NCI-H82 (cell line): ENCODE data around the gene EDN2.

ENCODE experiments used
- DNase-seq: peaks from one replicate; lab custom pipeline; 2025; lab: John Stamatoyannopoulos, UW

The EDN2 gene

GRCh38 chr1:41437011-41437355 is 47.5 kb downstream of the EDN2 start:
- DNase-seq: no peak

- DNase-seq: no peak
These were observed 48.0 kb downstream of the EDN2 start for GRCh38 chr1:41436281-41437010.

GRCh38 chr1:41435570-41436178 is 48.8 kb downstream of the EDN2 start:
- DNase-seq: peak; percentile 39

DNA sequence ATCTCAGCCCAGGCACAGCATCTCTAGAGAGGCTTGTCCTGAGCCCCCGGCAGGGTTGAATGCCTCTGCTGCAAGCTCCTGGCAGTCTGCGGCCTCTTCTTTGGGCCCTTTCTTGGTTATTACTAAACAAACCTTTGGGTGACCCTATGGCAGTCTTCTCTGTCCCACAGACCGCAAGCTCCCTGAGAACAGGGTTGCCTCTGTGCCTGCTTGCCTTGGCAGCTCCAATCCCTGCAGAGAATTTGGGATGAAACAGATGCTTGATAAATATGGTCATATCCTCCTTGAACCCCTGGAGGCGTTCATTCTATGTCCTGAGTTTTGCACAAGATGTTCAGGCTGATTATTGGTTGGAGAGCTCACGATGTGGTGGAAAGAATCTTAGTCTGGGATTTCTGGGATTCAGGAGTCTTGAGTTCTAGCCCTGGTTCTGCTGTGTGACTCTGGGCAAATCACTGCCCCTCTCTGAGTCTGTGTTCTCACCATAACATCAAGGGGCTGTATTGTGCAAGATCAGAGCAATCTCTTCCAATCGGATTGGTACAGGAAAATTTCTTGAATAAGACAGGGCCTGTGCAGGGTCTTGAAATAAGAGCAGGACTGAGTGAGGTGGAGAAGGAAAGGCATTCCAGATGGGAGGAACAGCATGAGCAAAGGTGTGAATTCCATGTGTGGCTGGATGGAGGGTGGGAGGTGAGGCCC is 49.6 kb downstream of the EDN2 start:
- DNase-seq: no peak

GRCh38 chr1:41434306-41434705 is 50.2 kb downstream of the EDN2 start:
- no peak for DNase-seq

DNA sequence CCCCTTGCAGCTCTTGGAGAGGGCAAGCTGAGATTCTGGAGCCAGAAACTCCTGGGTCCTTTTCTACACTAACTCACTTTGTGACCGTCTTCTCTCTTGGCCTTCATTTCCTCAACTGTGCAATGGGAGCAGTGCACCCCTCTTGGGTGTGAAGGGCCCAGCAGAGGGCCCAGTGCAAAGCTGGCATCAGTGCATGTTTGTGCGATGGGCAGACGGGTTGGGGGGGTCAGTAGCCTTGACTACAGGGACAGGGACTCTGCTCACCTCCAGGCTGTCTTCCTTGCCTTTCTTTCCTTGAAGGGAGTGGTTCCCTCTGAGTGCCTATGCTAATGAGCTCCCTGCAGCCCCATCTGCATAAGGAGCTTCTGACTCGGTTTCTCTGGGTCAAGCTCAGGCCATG is 51.0 kb downstream of the EDN2 start:
- no peak for DNase-seq

DNA sequence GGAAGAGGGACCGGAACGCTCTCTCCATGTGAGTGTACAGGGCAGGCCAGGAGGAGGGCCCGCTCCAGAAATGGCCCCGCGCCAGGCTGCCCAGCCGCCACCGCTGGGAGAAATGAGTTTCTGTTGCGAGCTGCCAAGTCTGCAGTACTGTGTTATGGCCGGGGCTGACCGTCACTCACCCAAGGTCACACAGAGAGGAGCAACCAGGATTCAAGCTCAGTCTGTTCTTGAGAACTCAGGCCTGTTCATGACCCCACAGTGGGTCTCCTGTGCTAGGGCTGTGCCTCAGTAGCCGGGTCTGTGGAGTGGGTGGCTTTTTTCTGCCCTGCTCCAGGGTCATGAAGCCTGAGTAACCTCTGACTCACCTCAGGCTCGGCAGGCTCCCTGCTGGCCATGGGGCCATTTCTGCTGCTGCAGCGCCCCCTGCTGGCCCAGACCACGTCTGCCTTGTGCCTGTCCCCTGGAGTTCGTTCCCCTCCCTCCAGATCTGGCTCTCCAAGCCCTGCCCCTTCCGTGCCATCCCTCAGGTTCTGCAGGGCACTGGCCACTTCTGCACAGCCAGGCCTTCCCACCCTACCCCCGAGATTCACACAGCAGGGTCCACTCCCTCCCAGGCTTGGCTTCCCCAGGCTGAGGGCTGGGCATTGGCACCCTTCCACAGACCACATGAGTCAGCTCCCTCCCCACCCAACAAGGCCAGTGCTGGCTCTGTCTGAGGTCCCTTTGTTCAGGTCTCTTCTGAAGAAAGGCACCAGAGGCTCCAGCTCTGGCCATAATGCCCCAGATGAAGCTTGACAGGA is 51.8 kb downstream of the EDN2 start:
- DNase-seq: peak; percentile 87

DNA sequence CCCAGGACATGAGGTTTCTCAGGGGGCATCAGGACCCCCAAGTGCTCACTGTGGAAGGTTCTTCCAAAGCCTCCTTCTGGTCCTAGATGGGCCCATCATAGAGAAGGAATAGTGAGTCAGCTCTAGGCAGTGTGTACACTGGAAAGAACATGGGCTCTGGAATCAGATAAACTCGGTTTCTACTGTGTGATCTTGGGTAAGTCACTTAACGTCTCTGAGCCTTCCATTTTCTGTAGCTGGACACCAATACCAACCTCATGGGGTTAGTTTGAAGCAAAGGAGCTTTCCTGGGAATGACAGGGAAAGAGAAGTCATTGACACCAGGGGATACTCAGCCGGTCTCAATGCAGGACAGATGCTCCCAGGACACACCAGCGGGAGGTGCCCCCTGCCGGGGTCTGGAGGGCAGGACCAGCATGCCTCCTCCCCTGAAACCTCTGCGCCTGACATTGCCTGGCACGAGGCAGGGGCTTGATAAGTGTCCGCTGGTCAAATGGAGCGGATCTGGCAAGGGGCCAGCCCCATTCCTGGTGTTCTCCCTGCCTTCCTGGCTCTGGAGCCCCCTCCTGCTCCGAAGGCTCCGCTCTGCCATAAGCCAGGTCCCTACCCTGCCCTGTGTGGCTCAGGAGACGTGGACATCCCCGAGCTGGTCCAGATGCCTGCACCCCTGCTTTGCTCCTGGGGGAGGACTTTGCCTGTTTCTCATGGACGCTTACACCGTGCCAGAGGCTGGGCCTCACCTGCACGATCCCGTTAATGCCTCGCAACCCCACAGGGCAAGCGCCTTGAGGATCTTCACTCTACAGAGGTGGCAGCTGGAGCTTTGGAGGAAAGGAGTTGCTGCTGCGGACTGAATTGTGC is 52.8 kb downstream of the EDN2 start:
- DNase-seq: no peak

GRCh38 chr1:41430582-41430981 is 53.9 kb downstream of the EDN2 start:
- no peak for DNase-seq

DNA sequence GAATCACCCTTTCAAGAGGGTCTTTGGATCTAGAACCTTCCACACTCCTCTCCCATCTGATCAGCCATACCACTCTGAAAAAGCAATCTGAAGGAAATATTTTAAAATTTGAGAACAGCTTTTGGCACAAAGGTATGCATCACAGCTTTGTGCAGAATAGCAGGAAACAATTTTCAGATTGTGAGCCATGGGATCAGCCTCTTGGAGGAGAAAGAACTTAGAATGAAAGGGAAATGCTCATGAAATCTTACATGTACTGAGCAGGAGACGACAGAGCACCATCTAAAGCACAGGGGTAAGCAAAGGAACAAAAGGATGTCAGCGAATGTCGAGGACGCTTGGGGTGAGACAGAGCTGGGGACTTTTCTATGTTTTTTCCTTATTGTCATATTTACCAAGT is 54.4 kb downstream of the EDN2 start:
- DNase-seq: no peak

GRCh38 chr1:41429641-41430035 is 54.8 kb downstream of the EDN2 start:
- no peak for DNase-seq
